AG04450 (cell line): ENCODE data around the gene CBL. TPM values are rescaled to one million over a fixed set of nuclear protein-coding genes. Genes with fewer than 3 reads are reported as not detected.

Experiments used
- CTCF ChIA-PET: fragments of 300-600, 350-600 bp; formaldehyde crosslinking; extraction: SDS; loops from one replicate; lab custom pipeline; 2022; ENCODE audit warnings: antibody characterized with exemption, inconsistent platforms; lab: Charles Lee
- POLR2A ChIA-PET: fragments of 350-600 bp; formaldehyde crosslinking; extraction: SDS; loops from one replicate; lab custom pipeline; 2021; ENCODE audit warnings: antibody characterized with exemption, inconsistent platforms; lab: Yijun Ruan, JAX
- DNase-seq: peaks from one replicate; pipeline ENCODE4 v3.0.0-alpha.2; 2011; ENCODE audit warnings: low read depth, low spot score
- H3K27ac ChIP-seq: one replicate; pipeline ENCODE4 v1.5.1; 2012; ENCODE audit warnings: low read depth, low read length, control low read depth
- H3K27me3 ChIP-seq: one replicate; pipeline ENCODE4 v1.6.0; 2012; ENCODE audit warnings: low read length; ENCODE audit not compliant: control insufficient read depth, insufficient read depth
- H3K4me3 ChIP-seq: 2 replicates; pipeline ENCODE4 v1.5.1; 2011; ENCODE audit warnings: mild to moderate bottlenecking, low read depth, low read length, control low read depth
- H3K9me3 ChIP-seq: 2 replicates; pipeline ENCODE4 v1.5.1; 2012; ENCODE audit warnings: low read length; ENCODE audit not compliant: control insufficient read depth, insufficient read depth
- polyA plus RNA-seq: library from polyadenylated mRNA; depleted of rRNA; stranded (reverse); fragments of >200 nt; gene quantifications from 2 replicates; pipeline ENCODE4 v1.2.3, GENCODE V29; 2011
- TF ChIP-seq, protein P1 (sequence below): IDR thresholded peaks from 2 replicates; pipeline ENCODE4 v1.5.1; 2011; ENCODE audit warnings: low read depth, low read length, control low read depth, inconsistent platforms

CBL gene
- polyA plus RNA-seq, 1 experiment, result 24.3 TPM

DNA sequence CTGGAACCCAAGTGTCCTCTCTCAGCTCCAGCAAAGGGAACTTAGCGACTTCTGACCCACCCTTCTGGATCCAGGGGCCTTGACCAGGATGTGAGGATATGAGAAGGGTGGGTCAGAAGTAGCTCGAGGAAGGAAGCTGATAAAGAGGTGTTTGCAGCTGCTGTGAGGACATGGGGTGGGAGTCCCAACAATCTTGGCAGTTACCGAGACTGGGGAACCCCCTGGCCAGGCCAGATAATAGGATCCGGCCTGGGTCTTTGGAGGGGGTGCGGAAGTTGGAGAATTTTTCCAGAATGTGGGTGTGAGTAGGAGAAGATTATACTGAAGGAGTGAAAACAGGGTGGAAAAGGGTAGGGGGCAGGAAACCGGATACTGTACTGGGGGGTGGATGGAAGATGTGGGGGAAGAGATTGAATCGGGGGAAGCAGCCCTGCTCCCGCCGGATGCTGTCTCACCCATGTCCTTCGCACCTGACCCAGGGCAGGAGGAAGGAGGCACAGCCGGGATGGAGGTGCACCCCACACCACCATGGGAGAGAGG is 113.6 kb downstream of the CBL start:
- DNase-seq, result no peak
- Histone ChIP-seq H3K4me3 (no peak overlapping the region), H3K27me3 (no peaks in the 10 kb centered on the region), H3K9me3 (no peaks in the 10 kb centered on the region; the same call in 1 of the 2 replicates), H3K27ac (peak overlapping the region; percentile 31)
- ChIA-PET CTCF (interaction anchor here (1.1 to 8.8 kb wide), 4 partner anchors 19 to 155 kb away, joined by 3 to 161 read pairs (median 22); partner anchors contain the start of gene C1QTNF5), POLR2A (interaction anchor here (1.5 to 2.6 kb wide), 2 partner anchors 18 kb away, joined by 19 to 34 read pairs; no protein-coding TSS in a partner anchor)
- TF ChIP-seq, protein P1, sequence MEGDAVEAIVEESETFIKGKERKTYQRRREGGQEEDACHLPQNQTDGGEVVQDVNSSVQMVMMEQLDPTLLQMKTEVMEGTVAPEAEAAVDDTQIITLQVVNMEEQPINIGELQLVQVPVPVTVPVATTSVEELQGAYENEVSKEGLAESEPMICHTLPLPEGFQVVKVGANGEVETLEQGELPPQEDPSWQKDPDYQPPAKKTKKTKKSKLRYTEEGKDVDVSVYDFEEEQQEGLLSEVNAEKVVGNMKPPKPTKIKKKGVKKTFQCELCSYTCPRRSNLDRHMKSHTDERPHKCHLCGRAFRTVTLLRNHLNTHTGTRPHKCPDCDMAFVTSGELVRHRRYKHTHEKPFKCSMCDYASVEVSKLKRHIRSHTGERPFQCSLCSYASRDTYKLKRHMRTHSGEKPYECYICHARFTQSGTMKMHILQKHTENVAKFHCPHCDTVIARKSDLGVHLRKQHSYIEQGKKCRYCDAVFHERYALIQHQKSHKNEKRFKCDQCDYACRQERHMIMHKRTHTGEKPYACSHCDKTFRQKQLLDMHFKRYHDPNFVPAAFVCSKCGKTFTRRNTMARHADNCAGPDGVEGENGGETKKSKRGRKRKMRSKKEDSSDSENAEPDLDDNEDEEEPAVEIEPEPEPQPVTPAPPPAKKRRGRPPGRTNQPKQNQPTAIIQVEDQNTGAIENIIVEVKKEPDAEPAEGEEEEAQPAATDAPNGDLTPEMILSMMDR, result no peak

DNA sequence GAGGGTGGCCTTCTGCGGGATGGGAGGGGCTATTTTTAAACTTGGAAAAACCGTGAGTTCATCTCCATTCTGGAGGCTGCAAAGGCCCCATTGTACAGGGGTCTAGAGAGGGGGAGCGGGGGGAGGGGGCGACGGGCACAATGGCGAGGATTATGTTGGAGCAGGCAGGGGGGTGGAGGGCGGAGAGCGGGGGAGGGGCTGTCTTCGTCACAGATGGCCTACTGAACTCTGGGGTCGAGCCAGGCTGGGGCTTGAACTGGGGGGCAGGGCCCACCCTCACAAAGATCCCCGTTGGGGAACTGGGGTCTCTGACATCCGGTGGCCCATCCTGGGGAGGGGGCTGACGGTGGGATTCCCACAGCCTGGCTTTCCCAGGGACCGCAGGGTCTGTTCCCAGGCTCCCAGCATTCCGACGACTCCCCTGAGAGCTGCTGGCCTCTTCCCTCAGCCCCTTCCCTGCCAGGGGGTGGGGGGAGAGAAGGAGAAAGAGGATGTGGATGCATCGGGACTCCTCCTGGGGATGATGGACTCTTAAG is 114.2 kb downstream of the CBL start:
- ChIA-PET POLR2A (interaction anchor here (0.6 to 2.6 kb wide), 3 partner anchors 17 to 155 kb away, joined by 3 to 34 read pairs (median 5); partner anchors contain the start of gene CBL), CTCF (interaction anchor here (1.1 to 8.8 kb wide), 10 partner anchors 13 to 225 kb away, joined by 3 to 161 read pairs (median 10); partner anchors contain the start of genes C1QTNF5 and RNF26)
- peak overlapping the region; percentile 65 for H3K27ac ChIP-seq

DNA sequence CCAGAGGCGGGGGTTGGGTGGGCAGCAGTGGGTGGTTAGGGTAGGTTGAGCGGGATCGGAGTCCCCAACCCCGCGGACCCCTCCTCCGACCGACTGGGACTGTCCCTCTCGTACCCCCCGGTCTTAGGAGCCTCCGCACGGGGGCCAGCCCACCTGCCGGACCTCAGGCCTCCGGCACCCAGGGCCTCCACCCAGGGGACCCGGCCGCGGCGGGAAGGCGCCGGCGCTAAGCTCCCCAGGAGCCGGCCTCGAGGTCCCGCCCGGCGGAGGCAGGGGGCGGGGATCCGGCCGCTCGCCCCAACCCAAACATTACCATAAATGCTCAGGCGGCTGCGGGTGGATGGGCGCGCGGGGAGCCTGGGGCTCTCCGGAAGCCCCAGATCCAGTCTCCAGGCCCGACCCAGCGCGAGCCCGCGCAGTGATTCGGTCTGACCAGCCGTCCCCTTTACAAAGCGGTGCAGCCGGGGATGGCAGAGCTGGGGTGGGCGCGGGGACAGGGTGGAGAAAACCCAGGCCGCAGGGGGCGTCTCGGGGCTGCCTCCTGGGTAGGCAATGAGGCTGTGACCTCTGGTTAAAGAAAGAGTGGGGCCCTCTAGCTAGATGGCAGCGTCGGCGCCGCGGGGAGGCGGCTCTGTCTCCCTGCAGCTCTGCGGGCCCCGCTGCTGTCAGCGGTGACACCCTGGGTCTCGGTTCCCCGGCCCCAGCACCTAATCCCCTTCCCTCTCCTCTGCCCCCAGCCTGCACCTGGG is 114.8 kb downstream of the CBL start:
- Histone ChIP-seq H3K9me3 (no peaks in the 10 kb centered on the region; the same call in 1 of the 2 replicates), H3K27me3 (no peaks in the 10 kb centered on the region), H3K4me3 (peak overlapping the region; percentile 48), H3K27ac (peak overlapping the region; percentile 77)
- ChIA-PET POLR2A (interaction anchor here (0.6 to 2.6 kb wide), 5 partner anchors 13 to 156 kb away, joined by 3 to 34 read pairs (median 4); partner anchors contain the start of genes C1QTNF5, CBL and RNF26), CTCF (interaction anchor here (0.6 to 8.8 kb wide), 16 partner anchors 12 to 226 kb away, joined by 3 to 161 read pairs (median 9); partner anchors contain the start of genes C1QTNF5, CBL and RNF26)
- no peak for DNase-seq
- TF ChIP-seq, protein P1, result no peak

More for the DNA sequence above, 114.2 kb downstream of the CBL start:
- TF ChIP-seq, protein P1, result no peak
- peak overlapping the region; percentile 41 for H3K4me3 ChIP-seq
- no peak for DNase-seq
- H3K27me3 ChIP-seq, result no peaks in the 10 kb centered on the region
- H3K9me3 ChIP-seq, result no peaks in the 10 kb centered on the region; the same call in 1 of the 2 replicates

DNA sequence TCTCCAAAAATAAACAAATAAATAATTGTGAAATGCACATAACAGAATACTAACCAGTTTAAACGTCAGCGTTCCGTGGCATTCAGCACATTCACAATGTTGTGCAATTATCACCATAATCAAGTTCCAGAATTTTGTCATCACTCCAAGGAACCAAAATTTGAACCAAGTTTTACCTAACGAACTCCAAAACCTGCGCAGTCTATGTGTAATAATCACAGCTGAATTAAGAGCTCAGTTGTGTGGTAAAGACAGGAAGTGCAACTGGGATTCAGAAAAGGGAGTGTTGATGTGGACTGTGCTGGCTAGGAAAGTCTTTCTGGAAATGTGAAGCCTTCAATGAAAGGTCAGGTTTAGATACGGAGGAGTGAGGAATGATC is 116.2 kb downstream of the CBL start:
- POLR2A ChIA-PET, result interaction anchor here (2.0 to 2.6 kb wide), 2 partner anchors 15 to 18 kb away, joined by 4 to 34 read pairs; partner anchors contain the start of gene C1QTNF5
- no peaks in the 10 kb centered on the region for H3K27me3 ChIP-seq
- H3K4me3 ChIP-seq, result no peak overlapping the region
- H3K27ac ChIP-seq, result no peak overlapping the region
- TF ChIP-seq, protein P1, result no peak; the same call in 1 of the 2 replicates
- no peaks in the 10 kb centered on the region for H3K9me3 ChIP-seq
- DNase-seq, result no peak
- CTCF ChIA-PET, result interaction anchor here (1.1 to 8.8 kb wide), 11 partner anchors 11 to 213 kb away, joined by 3 to 161 read pairs (median 28); partner anchors contain the start of genes C1QTNF5, CBL and RNF26
